Panc1 (cell line): ENCODE data around the gene B3GALT5.

Experiments
- SIN3A ChIP-seq: IDR thresholded peaks from 2 replicates; pipeline ENCODE4 v1.6.1; 2012; ENCODE audit warnings: low read depth, mild to moderate bottlenecking, low read length, moderate library complexity, borderline replicate concordance; ENCODE audit not compliant: insufficient read depth
- TF ChIP-seq, protein P1 (sequence below): fragments of 450-650 bp; IDR thresholded peaks from 2 replicates; pipeline ENCODE4 v1.5.1; 2017; ENCODE audit warnings: mild to moderate bottlenecking
- TF ChIP-seq, protein P2 (sequence below), 2 experiments: IDR thresholded peaks; 2 replicates each; pipeline ENCODE4 v1.6.1; 2011 to 2012; ENCODE audit warnings: low read depth in 2 of 2, control low read depth in 1 of 2, low read length in 1 of 2, mild to moderate bottlenecking in 1 of 2, moderate library complexity in 1 of 2; ENCODE audit not compliant: insufficient read depth in 1 of 2

DNA sequence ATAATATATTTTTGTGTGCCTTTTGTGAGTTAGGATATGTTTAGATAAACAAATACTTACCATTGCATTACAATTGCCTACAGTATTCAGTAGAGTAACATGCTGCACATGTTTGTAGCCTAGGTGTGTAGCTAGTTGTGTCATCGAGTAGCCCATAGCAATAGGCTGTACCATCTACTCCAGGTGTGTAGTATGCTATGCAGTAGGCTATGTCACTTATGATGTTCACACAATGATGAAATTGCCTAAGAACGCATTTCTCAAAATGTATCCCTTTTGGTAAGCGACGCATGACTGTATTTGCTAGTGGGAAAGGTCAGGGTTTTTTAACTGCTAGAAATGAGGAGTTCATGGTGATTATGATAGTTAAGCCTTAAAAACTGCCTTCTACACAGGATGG lies 30.0 kb upstream of the B3GALT5 start:
- TF ChIP-seq, protein P1, sequence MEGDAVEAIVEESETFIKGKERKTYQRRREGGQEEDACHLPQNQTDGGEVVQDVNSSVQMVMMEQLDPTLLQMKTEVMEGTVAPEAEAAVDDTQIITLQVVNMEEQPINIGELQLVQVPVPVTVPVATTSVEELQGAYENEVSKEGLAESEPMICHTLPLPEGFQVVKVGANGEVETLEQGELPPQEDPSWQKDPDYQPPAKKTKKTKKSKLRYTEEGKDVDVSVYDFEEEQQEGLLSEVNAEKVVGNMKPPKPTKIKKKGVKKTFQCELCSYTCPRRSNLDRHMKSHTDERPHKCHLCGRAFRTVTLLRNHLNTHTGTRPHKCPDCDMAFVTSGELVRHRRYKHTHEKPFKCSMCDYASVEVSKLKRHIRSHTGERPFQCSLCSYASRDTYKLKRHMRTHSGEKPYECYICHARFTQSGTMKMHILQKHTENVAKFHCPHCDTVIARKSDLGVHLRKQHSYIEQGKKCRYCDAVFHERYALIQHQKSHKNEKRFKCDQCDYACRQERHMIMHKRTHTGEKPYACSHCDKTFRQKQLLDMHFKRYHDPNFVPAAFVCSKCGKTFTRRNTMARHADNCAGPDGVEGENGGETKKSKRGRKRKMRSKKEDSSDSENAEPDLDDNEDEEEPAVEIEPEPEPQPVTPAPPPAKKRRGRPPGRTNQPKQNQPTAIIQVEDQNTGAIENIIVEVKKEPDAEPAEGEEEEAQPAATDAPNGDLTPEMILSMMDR = no peak
- TF ChIP-seq, protein P2, sequence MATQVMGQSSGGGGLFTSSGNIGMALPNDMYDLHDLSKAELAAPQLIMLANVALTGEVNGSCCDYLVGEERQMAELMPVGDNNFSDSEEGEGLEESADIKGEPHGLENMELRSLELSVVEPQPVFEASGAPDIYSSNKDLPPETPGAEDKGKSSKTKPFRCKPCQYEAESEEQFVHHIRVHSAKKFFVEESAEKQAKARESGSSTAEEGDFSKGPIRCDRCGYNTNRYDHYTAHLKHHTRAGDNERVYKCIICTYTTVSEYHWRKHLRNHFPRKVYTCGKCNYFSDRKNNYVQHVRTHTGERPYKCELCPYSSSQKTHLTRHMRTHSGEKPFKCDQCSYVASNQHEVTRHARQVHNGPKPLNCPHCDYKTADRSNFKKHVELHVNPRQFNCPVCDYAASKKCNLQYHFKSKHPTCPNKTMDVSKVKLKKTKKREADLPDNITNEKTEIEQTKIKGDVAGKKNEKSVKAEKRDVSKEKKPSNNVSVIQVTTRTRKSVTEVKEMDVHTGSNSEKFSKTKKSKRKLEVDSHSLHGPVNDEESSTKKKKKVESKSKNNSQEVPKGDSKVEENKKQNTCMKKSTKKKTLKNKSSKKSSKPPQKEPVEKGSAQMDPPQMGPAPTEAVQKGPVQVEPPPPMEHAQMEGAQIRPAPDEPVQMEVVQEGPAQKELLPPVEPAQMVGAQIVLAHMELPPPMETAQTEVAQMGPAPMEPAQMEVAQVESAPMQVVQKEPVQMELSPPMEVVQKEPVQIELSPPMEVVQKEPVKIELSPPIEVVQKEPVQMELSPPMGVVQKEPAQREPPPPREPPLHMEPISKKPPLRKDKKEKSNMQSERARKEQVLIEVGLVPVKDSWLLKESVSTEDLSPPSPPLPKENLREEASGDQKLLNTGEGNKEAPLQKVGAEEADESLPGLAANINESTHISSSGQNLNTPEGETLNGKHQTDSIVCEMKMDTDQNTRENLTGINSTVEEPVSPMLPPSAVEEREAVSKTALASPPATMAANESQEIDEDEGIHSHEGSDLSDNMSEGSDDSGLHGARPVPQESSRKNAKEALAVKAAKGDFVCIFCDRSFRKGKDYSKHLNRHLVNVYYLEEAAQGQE (IDR thresholded peaks at IDR 0.05; ENCODE audit: insufficient read depth in 1 of 2, low read depth in 2 of 2, low read length in 1 of 2) = no peak
- TF ChIP-seq SIN3A = no peak
